Fibroblast of skin of abdomen (primary cell): ENCODE data around the gene FAM3B.

Experiments
- DNase-seq: peaks from one replicate; pipeline ENCODE4 v3.0.0-alpha.2; 2013

Gene FAM3B

DNA sequence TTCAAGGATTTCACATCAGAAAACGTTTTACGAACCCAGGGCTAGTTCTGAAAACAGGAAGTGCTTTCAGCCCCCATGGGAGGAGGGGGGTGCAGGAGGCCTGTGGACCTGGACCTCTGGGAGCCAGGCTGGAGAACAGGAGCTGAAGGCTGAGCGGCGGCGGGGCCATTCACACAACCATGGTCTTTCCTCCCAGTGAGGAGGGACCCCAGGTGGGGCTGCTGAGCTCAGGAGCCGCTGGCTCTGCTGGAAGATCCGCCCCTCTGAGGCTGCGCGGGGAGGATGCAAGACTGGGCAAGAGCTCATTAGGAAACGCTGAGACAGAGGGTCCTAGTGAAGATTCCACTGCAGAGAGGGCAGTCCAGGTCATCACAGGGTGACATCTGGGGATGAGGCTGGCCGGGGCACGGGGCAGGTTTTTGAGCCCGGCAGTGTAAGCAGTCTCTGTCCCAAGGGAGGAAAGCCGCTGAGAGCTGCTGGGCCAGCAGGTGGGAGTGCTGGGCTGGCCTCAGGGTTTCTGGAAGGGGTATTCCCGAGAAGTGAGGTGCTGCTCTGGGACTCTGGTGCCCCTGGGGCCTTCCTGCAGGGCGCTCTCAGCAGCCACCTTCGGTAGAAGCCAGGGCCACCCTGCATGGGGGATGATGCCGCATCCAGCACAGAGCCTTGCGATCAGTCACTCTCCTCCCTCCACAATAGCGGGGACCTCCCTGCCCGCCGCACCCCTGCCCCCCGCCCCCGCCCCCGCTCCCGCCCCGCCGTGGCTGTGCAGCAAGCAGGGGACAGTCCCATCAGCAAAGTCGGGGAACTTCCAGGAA lies 52.7 kb downstream of the FAM3B start:
- DNase-seq: peak; percentile 9

GRCh38 chr21:41369920-41370839 lies 53.6 kb downstream of the FAM3B start:
- DNase-seq: no peak

GRCh38 chr21:41370840-41371684 lies 54.5 kb downstream of the FAM3B start:
- no peak for DNase-seq

DNA sequence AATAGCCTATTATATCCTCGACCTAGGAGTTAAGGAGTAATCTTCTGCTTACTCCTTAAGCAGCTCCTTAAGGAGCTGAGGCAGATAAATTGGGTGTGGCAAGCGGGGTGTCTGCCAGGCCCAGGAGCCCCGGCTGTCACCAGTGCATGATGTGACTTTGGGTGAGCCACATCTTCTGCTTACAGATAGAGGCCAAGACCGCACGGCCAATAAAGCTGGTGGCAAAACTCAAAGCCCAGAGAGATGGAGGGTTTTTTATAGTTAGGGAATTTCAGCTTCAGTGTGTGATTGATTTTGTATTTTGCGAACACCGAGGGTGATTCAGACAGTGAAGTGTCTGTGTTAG lies 55.1 kb downstream of the FAM3B start:
- no peak for DNase-seq

DNA sequence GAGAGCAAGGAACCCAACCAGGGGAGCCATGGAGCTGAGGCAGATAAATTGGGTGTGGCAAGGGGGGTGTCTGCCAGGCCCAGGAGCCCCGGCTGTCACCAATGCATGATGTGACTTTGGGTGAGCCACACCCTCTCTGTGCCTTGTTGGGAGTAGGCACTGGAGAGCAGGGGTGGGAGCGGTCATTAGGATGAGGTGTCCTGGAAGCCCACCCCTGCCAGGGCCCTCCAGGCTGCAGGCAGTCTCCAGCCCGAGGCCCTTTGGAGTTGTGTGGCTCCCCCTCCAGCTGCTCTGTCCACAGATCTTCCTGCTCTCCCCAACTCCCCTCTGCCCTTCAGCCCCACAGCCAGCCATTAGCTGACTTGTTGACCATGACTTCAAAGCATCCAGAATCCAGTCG lies 56.7 kb downstream of the FAM3B start:
- no peak for DNase-seq

- DNase-seq: no peak
These were observed 57.2 kb downstream of the FAM3B start for GRCh38 chr21:41373763-41374162.

DNA sequence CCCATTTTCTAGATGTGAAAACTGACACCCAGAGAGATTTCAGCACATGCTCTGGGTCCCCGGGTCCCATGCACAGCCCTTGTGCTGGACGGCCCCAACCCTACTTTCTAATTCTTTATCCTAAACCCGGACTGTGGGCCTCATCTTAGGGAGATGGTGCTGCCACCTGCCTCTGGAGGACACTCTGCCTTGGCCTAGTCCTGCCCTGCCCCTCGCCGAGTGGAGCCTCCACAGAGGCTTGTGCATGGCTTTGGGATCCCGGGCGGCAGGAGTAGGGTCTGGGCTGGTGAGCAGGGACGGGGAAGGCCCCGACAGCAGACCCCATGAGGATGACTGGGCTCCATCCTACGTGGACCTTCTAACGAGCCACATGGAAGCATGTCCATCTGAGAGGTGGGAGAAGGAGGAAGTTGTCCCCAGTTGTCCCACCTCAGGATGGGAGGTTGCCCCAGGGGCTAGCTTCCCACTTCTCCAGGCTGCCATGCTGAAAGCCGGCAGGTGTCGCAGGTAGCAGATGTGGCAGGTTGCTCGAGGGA lies 57.6 kb downstream of the FAM3B start:
- no peak for DNase-seq

DNA sequence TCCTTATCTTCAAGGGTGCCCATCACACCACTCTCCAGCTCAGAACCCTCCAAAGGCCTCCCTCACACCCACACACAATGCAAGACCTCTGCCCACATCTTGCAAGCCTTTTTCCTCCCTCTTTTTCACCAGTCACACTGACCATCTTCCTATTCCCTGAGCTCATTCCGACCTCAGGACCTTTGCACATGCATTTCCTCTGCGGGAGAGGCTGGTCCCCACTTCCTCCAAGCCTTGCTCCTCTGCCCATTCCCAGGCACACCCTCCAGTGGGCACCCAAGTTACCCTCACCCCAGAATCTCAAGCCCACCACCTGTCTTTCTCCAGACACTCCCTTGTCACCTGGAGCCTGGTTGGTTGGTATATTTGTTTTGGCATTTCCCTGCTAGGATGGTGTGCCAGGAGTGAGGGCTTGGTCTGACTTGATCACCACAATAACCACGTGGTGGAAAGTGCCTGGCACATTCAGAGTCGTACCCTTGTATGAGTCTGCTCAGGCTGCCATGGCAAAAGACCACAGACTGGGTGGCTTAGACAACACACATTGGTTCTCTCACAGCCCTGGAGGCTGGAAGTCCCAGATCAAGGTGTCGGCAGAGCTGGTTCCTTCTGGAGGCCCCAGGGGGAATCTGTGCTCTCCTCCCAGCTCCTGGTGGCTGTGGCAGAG lies 58.4 kb downstream of the FAM3B start:
- DNase-seq: no peak

GRCh38 chr21:41375875-41376274 lies 59.3 kb downstream of the FAM3B start:
- DNase-seq: no peak

DNA sequence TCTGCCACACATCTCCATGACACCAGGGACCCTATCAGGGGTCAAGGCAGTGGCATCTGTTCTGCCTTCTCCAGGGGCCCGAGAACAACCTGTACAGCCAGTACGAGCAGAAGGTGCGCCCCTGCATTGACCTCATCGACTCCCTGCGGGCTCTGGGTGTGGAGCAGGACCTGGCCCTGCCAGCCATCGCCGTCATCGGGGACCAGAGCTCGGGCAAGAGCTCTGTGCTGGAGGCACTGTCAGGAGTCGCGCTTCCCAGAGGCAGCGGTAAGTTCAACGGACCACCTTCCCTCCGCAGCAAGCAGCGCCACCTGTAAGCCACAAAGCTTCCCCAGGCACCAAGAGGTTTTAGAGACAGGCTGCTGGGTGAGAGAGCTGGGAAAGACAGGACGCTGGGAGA lies 61.1 kb downstream of the FAM3B start:
- DNase-seq: no peak

GRCh38 chr21:41378849-41379248 lies 62.2 kb downstream of the FAM3B start:
- no peak for DNase-seq

GRCh38 chr21:41379901-41380300 lies 63.3 kb downstream of the FAM3B start:
- no peak for DNase-seq

DNA sequence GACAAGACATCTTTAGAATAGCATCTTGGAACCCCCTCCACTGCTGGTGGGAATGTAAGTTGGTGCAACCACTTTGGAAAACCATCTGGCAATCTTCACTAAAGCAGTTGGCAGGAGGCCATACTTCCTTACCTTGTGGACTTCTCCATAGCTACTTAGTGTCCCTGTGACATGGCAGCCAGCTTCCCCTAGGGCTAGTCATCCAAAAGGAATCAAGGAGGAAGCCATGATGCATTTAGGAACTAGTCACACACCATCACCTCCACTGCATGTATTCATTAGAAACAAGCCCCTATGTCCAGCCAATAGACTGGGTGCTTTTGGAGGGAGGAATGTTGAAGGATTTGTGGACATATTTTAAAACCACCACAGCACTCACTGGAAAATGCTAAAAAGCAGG lies 65.1 kb downstream of the FAM3B start:
- no peak for DNase-seq

- no peak for DNase-seq
These were observed 70.6 kb downstream of the FAM3B start for GRCh38 chr21:41387042-41387819.

DNA sequence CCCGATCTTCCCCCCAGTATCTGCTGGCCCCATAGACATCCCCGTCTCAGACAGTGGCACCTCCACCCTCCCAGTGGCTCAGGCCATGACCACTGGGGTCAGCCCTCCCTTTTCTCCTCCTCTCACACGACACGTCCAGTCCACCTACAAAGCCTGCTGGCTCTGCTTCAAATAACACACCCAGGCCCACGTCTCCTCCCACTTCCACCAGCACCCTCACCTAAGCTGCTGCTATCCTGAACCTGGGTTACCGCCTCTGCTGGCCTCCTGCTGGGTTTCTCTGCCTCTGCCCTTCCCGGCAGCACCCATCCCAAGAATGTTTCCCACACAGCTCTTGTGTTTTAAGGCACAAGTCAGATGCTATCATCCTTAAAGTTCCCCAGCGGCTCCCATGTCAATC lies 71.2 kb downstream of the FAM3B start:
- no peak for DNase-seq

DNA sequence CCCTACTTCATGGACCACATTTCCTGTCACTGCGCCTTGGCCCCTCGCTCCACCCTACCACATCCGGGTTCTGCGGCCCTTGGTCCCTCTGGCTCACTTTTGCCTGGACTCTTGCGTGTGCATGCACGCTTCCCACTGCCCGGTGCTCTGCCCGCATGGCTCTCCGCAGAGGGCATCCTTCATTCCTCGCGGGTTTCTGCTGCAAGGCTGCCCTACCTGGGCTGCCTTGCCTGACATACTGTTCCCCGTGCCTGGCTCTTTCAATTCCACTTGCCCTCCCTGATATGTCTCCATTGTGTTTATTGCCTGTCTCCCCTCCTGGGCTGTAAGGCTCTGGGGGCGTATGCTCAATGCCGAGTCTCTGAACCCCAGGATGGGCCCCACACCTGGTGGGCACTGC lies 71.7 kb downstream of the FAM3B start:
- DNase-seq: no peak

DNA sequence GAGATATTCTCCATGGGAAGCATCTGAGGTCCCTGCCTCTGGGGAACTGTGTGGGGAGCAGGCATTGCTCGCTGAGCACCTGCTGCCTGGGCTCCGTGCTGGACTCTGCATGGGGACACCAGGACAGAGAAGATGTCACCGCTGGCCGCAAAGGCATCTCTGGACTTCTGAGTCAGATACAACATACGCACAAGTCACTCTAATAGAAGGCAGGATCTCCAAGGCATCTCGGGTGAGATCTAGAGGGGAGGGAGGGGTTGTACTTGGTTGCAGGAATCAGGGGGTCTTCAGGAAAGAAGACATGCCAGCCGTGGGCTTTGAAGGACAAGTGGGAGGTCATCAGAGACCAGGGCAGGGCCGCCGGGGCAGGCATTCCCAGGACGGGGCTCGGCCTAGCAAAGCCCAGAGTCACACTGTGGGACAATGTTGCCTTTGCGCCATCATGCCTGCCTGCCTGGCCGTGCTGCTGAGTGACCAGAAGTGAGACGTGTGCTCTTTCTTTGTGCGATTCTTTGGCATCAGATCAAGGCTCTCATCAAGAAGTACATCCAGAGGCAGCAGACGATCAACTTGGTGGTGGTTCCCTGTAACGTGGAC lies 73.5 kb downstream of the FAM3B start:
- DNase-seq: no peak

GRCh38 chr21:41393876-41394465 lies 77.4 kb downstream of the FAM3B start:
- DNase-seq: no peak

GRCh38 chr21:41396558-41397075 lies 80.0 kb downstream of the FAM3B start:
- no peak for DNase-seq

DNA sequence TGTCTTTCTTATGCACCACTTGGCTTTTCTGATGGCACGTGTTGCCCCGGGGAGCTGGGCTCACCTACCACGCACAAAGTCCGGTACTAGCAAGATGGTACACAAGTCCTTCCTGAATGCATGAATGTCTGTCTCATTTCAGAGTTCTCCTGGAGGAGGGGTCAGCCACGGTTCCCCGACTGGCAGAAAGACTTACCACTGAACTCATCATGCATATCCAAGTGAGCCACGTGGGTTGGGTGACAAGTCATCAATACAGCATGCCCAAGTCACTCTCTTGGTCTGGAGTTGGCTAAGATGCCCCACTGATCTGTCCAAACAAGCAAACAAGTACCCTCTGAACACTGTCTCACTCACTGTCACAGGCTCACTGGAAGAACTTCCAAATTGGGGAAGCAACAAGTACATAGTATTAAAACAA lies 80.9 kb downstream of the FAM3B start:
- no peak for DNase-seq
